NAMALWA (cell line): Measurements from ENCODE around the gene SFI1.
"Not testable (repeated sequence)": the region's sequence is repeated elsewhere in the genome, so short reads cannot be mapped to it uniquely, and the experiment has no call there.

Source experiments
- DNase-seq: peaks from one replicate; pipeline ENCODE4 v3.0.0-alpha.2; 2015; ENCODE audit warnings: low spot score

SFI1 gene

DNA sequence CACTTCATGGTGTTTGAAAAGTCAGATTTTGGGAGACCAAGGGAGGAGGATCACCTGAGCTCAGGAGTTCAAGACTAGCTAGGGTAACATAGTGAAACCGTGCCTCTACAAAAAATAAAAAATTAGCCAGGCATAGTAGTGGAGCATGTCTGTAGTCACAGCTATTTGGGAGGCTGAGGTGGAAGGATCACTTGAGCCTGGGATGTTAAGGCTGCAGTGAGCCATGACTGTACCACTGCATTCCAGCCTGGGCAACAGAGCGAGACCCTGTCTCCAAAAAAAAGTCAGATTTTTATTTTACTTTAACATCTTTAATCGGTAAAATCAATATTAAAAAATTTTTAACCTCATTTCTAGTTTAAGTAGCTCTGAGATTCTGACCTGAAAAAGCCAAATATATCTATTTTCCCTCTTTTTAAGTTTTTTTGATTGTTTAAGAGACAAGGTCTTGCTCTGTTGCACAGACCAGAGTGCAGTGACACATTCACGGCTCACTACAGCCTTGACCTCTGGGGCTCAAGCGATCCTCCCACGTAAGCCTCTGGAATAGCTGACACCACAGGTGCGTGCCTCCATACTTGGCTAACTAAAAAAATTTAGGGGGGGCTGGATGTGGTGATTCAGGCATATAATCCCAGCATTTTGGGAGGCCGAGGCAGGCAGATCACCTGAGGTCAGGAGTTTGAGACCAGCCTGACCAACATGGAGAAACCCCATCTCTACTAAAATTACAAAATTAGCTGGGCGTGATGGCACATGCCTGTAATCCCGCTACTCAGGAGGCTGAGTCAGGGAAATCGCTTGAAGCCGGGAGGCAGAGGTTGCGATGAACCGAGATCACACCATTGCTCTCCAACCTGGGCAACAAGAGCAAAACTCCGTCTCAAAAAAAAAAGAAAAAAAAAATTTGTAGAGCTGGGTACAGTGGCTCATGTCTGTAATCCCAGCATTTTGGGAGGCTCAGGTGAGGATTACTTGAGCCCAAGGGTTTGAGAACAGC lies 48.4 kb downstream of the SFI1 start:
- no peak for DNase-seq

DNA sequence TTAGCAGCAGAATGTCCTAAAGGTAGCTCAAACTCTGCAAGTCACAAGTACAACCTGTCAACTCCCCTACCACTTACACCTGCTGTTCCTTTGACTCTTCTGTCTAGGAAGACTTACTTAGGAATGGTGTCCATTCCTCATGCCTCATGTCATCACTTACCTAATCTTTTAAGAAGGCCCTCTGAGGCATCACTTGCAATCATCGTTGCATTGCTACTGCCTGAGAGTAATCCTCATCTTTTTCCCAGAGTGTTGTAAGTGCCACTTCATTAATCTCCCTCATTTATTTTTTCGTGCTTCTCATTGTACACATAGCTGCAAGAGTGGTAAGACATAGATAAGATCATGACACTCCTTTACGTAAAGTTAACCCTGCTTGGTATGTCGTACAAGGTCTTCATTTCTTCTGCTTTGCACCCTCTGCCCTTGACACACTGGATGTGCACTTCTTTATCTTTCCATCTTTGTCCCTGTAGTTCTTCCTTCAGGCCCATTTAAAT lies 54.6 kb downstream of the SFI1 start:
- DNase-seq, result no peak

DNA sequence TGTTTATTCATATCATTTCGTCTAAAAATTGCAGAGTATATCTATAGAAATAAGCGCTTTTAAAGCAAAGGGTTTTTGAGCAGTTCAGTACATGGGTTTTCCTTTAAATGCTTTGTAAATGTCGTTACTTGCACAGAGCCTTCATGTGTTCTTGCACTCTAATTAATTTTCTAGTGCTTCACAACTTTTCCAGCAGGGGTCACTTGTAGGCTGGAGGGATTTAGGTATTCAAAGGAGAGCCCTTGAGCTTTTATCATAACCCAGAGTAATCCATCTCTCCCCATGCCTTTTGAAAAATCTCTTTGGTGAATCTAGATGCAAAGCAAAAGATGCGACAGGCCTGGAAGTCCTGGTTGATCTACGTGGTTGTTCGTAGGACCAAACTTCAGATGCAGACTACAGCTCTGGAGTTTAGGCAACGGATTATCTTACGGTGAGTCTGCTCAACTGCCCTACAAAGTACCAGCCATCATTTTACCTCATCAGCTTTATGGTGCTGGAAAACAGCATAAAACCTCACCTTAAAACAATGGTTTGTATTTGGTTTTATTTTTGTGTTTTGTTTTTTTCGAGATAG lies 60.4 kb downstream of the SFI1 start:
- peak; percentile 56 for DNase-seq

- not testable (repeated sequence) for DNase-seq
Measured at GRCh38 chr22:31558546-31558945, 62.2 kb downstream of the SFI1 start.

- peak; percentile 65 for DNase-seq
Measured at GRCh38 chr22:31561238-31561887, 65.0 kb downstream of the SFI1 start.

DNA sequence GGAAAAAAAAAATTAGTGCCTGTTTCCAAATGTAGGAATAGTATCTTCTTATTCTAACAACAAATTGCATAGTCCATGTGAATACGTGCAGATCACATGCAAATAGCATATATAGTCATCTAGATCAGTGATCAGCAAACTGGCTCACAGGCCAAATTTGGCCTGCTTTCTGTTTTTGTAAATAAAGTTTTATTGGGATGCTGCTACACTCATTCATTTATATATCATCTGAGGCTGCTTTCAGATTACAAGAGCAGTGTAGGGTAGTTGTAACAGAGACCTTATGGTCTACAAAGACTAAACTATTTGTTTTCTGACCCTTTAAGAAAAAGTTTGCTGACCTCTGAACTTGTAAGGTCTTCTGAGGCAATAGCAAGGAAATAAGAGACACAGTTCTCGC lies 65.6 kb downstream of the SFI1 start:
- no peak for DNase-seq

GRCh38 chr22:31566484-31566883 lies 70.1 kb downstream of the SFI1 start:
- no peak for DNase-seq

DNA sequence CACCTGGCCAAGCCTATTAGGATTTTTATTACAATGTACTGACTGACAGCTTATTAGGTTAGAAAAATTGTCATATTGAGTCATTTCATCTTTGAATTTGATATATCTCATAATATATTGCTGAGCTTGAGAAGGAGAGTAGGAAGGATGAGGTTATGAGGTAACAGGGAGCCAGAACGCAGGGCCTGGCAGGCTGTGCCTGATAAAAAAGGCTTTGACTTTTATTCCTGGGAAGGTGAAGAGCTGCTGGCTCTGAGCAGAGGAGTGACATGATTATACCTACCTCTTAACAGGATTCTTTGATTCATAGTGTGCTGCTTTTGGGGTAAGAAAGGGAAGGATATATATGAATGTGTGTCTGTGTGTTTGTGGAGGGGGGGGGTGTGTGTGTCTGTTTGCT lies 70.9 kb downstream of the SFI1 start:
- no peak for DNase-seq

- DNase-seq, result no peak
Measured at GRCh38 chr22:31567702-31568101, 71.4 kb downstream of the SFI1 start.

GRCh38 chr22:31569126-31569525 lies 72.8 kb downstream of the SFI1 start:
- DNase-seq, result no peak

DNA sequence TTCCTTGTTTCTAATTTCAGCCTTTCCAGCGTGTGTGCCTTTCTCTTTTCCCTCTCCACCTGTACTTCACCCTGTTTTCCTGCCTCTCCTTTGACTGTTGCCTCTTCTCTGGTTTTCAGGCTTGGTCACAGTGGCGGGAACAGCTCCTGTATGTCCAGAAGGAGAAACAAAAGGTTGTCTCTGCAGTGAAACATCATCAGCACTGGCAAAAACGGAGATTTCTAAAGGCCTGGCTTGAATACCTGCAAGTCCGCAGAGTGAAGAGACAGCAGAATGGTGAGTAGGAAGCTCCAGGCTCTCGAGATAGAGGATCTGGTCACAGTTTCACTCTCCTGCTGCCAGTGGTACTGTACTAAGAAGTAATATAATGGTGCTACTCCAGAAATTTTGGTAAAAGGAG lies 76.6 kb downstream of the SFI1 start:
- no peak for DNase-seq

DNA sequence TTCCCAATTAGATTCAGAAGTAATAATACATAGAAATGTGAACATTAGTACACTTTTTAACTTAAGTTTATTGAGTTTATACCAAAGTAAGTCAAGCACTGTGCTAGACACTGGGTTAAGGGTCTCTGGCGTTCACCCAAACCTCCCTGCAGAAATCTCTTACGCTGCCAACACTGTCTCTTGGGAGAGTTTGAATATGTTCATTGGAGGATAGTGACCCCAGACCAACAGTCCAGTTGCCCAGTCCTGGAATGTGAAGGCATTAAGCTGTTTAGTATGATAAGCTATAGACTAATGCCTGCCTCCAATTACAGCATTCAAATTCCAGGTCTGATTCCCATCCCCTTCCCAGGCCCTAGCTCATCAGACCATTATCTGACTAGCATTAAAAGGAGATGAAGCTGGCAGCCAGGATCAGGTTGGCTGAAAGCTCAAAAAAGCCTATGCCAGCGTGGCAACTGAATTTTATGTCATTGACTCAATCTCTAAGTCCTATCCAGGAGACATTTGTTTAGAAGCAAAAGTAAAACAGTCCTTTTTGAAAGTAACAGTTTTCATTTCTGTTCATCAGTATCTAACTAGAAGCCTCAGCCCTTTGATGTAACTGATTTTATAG lies 77.8 kb downstream of the SFI1 start:
- no peak for DNase-seq

GRCh38 chr22:31575190-31575589 lies 78.9 kb downstream of the SFI1 start:
- no peak for DNase-seq

DNA sequence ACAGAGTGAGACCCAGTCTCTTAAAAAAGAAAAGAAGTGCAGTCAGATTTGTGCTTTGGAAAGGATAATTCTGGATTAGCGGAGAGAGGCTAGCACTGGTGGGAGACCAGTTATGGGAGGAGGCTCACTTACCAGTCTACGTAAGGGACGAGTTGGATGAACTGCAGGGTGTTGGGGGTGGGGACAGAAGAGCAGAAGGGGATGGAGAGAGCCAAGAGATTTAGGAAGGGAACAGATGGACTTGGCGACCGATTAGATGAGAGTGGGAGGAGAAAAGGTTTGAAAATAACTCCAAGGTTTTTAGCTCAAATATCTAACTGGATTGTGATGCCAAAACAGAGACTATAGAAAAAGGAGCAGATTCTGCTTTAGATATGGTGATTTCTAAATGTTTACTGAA lies 81.4 kb downstream of the SFI1 start:
- no peak for DNase-seq

DNA sequence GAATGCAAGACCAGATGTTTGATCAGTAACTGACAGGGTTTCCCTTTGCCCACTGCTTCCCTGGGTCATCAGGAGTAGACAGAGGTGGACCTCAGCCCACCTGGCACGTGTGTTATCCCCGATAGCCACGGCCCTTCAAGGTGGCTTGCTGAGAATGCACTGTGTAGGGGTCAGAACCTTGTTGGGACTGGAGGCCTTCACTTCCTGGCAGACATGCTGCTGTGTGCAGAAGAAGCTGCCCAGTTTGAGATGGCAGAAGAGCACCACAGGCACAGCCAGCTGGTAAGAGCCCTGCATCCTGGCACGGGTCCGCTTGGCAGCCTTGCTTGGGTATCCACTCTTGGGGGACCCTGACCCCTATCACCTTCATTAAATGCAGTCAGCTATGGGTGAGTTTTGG lies 81.8 kb downstream of the SFI1 start:
- no peak for DNase-seq

- DNase-seq, result no peak
Measured at GRCh38 chr22:31579835-31580242, 83.5 kb downstream of the SFI1 start.

GRCh38 chr22:31583861-31584485 lies 87.6 kb downstream of the SFI1 start:
- DNase-seq, result no peak

DNA sequence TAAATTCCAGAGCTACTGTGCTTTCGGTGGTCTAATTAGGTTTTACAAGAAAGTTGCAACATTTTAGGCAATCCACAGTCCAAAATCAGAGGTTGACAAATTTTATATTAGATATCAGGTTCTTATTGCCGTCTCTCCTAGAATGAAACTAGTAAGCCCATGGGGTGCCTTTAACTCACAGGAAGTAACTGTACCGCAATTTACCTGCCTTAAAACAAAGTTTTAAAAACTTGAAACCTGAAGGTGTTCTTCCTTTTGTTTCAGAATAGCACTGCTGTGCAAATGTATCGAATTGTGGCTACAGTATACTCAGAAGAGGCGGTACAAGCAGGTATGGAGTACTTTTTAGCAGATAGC lies 88.4 kb downstream of the SFI1 start:
- DNase-seq, result no peak

GRCh38 chr22:31585161-31585859 lies 89.0 kb downstream of the SFI1 start:
- DNase-seq, result no peak

GRCh38 chr22:31586137-31586920 lies 90.0 kb downstream of the SFI1 start:
- DNase-seq, result no peak
